Liver (tissue), 9 donors: ENCODE data around the gene LAMA5. TPM values are rescaled to one million over a fixed set of nuclear protein-coding genes. Genes with fewer than 3 reads are reported as not detected.

Experiments
- DNase-seq: peaks from one replicate; pipeline ENCODE4 v3.0.0-alpha.2; 2017; ENCODE audit warnings: low spot score
- H3K27ac ChIP-seq, 2 donors: one replicate each; pipeline ENCODE4 v1.7.0; 2013; ENCODE audit warnings: inconsistent platforms in 2 of 2, low read length in 2 of 2, control low read depth in 1 of 2, low read depth in 1 of 2, mild to moderate bottlenecking in 1 of 2
- H3K27me3 ChIP-seq, 4 donors: one replicate each; pipeline versions ENCODE4 v1.6.1 to v1.7.0; 2013; ENCODE audit warnings: low read length in 3 of 4, inconsistent platforms in 1 of 4, mild to moderate bottlenecking in 1 of 4, moderate library complexity in 1 of 4; ENCODE audit not compliant: control insufficient read depth in 4 of 4, insufficient read depth in 4 of 4
- H3K36me3 ChIP-seq, 4 donors: one replicate each; pipeline versions ENCODE4 v1.6.1 to v1.7.0; 2013; ENCODE audit warnings: low read length in 3 of 4, mild to moderate bottlenecking in 3 of 4, low read depth in 1 of 4, moderate library complexity in 1 of 4; ENCODE audit not compliant: control insufficient read depth in 4 of 4, insufficient read depth in 3 of 4
- H3K4me1 ChIP-seq, 4 donors: one replicate each; pipeline versions ENCODE4 v1.6.1 to v1.7.0; 2013; ENCODE audit warnings: low read length in 3 of 4, mild to moderate bottlenecking in 3 of 4, moderate library complexity in 1 of 4; ENCODE audit not compliant: control insufficient read depth in 4 of 4, insufficient read depth in 4 of 4
- H3K4me3 ChIP-seq, 3 donors: one replicate each; pipeline versions ENCODE4 v1.6.1 to v1.7.0; 2013; ENCODE audit warnings: low read length in 3 of 3, control low read depth in 1 of 3, low read depth in 1 of 3, mild to moderate bottlenecking in 1 of 3
- H3K9ac ChIP-seq, 2 donors: one replicate each; pipeline ENCODE4 v1.7.0; 2013; ENCODE audit warnings: low read length in 2 of 2, mild to moderate bottlenecking in 2 of 2, moderate library complexity in 2 of 2, control low read depth in 1 of 2, low read depth in 1 of 2
- H3K9me3 ChIP-seq, 4 donors: one replicate each; pipeline versions ENCODE4 v1.6.1 to v1.7.0; 2013; ENCODE audit warnings: low read length in 3 of 4; ENCODE audit not compliant: control insufficient read depth in 4 of 4
- CTCF ChIP-seq: fragments of 150-350 bp; IDR thresholded peaks from 2 replicates; pipeline ENCODE4 v1.5.1; 2017; ENCODE audit warnings: improper control_type of control experiment, low read depth, low read length; ENCODE audit not compliant: missing input control
- EGR1 ChIP-seq, 2 donors: IDR thresholded peaks; 2 replicates each; pipeline ENCODE4 v1.6.1; 2016 to 2018; ENCODE audit warnings: antibody characterized with exemption in 2 of 2, low read depth in 2 of 2
- FOXA2 ChIP-seq: IDR thresholded peaks from 2 replicates; pipeline ENCODE4 v1.6.1; 2016; ENCODE audit warnings: antibody characterized with exemption
- GABPA ChIP-seq, 2 donors: IDR thresholded peaks in 1 of 2; conservative IDR thresholded peaks in 1 of 2; 2 replicates each; pipeline ENCODE4 v1.6.1; 2016; ENCODE audit warnings: antibody characterized with exemption in 2 of 2, mild to moderate bottlenecking in 1 of 2, moderate library complexity in 1 of 2
- HNF4A ChIP-seq, 2 donors: conservative IDR thresholded peaks; 2 replicates each; pipeline ENCODE4 v1.6.1; 2016; ENCODE audit warnings: antibody characterized with exemption in 2 of 2, mild to moderate bottlenecking in 2 of 2
- HNF4G ChIP-seq: IDR thresholded peaks from 2 replicates; pipeline ENCODE4 v1.6.1; 2016; ENCODE audit warnings: antibody characterized with exemption
- JUND ChIP-seq, 2 donors: IDR thresholded peaks; 2 replicates each; pipeline ENCODE4 v1.6.1; 2016; ENCODE audit warnings: antibody characterized with exemption in 2 of 2
- MAX ChIP-seq: IDR thresholded peaks from 2 replicates; pipeline ENCODE4 v1.6.1; 2016; ENCODE audit warnings: antibody characterized with exemption
- RAD21 ChIP-seq, 2 donors: IDR thresholded peaks; 2 replicates each; pipeline ENCODE4 v1.6.1; 2016; ENCODE audit warnings: antibody characterized with exemption in 2 of 2, mild to moderate bottlenecking in 2 of 2
- RXRA ChIP-seq, 2 donors: IDR thresholded peaks; 2 replicates each; pipeline ENCODE4 v1.6.1; 2017 to 2018; ENCODE audit warnings: antibody characterized with exemption in 2 of 2, mild to moderate bottlenecking in 1 of 2
- SP1 ChIP-seq: IDR thresholded peaks from 2 replicates; pipeline ENCODE4 v1.6.1; 2018; ENCODE audit warnings: antibody characterized with exemption, mild to moderate bottlenecking
- ZBTB33 ChIP-seq: IDR thresholded peaks from 2 replicates; pipeline ENCODE4 v1.6.1; 2016; ENCODE audit warnings: antibody characterized with exemption
- WGBS: extraction: QIAGEN DNeasy Blood & Tissue Kit; methylation state at CpG from one replicate; pipeline ENCODE4 v1.1.7; 2013; 5-methylcytosine and 5-hydroxymethylcytosine counted together
- polyA plus RNA-seq, 2 donors: library from polyadenylated mRNA; stranded (reverse) in 1 of 2; unstranded in 1 of 2; fragments of 200-250 nt in 1 of 2; fragments of >200 nt in 1 of 2; fragmentation: Nextera tagmentation in 1 of 2; extraction: Ambion mirVana in 1 of 2; gene quantifications; one replicate each; pipeline versions ENCODE4 v1.2.1 to v1.2.3, GENCODE V29; 2013 to 2015
- total RNA-seq, 2 donors: library from RNA; depleted of rRNA; stranded (reverse); fragments of >200 nt; gene quantifications; one replicate each; pipeline ENCODE4 v1.2.3, GENCODE V29; 2014
- TF ChIP-seq, protein P1 (sequence below): IDR thresholded peaks from 2 replicates; pipeline ENCODE4 v1.6.1; 2016; ENCODE audit warnings: antibody characterized with exemption, mild to moderate bottlenecking
- donor health status: healthy.
- donor health status: healthy.
- donor health status: healthy.
- donor health status: healthy.
- donor health status: healthy.

Gene LAMA5
- total and polyA plus RNA-seq, 4 donors = 3.6 to 40.2 (median 13.7) TPM

DNA sequence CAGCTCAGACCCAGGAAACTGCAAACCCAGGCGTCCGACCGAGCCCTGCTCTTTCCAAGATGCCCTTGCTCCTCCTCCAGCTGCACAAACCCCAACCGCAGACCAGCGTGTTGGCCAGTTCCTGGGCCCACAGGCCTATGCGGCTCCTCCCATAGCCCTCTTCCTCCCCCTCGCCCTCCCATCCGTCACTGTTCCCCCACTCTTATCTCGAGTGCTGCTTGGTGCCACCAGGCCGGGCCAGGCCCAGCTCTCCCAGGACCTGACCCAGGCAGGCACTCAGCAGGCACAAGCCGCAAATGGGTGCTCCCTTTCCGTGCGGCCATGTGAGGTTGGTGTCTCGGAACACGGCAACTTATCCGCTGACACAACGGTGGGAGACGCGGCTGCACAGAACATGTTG lies 35.8 kb downstream of the LAMA5 start:
- 96% methylated on average over 19 of the region's 19 CpGs for WGBS
- Histone ChIP-seq H3K36me3 (peaks cover 0 to 60% (median 18%) of the 10 kb centered on the region in 4 donors), H3K27ac (no peak overlapping the region), H3K27me3 (no peaks in the 10 kb centered on the region), H3K9ac (no peak overlapping the region), H3K4me1 (no peaks in the 10 kb centered on the region), H3K4me3 (no peak overlapping the region), H3K9me3 (no peaks in the 10 kb centered on the region)
- TF ChIP-seq HNF4G (no peak), EGR1 (IDR thresholded peaks at IDR 0.05; ENCODE audit: low read depth in 2 of 2) (no peak), FOXA2 (no peak), MAX (no peak), HNF4A (conservative IDR thresholded peaks at IDR 0.05) (no peak), CTCF (no peak), RXRA (IDR thresholded peaks at IDR 0.05) (no peak), GABPA (IDR thresholded peaks at IDR 0.05 in 1 of 2, conservative IDR thresholded peaks at IDR 0.05 in 1 of 2) (no peak), JUND (IDR thresholded peaks at IDR 0.05) (no peak), RAD21 (IDR thresholded peaks at IDR 0.05) (no peak)
- DNase-seq = no peak

- TF ChIP-seq ZBTB33 (no peak), SP1 (no peak), RAD21 (IDR thresholded peaks at IDR 0.05) (no peak)
- TF ChIP-seq, protein P1, sequence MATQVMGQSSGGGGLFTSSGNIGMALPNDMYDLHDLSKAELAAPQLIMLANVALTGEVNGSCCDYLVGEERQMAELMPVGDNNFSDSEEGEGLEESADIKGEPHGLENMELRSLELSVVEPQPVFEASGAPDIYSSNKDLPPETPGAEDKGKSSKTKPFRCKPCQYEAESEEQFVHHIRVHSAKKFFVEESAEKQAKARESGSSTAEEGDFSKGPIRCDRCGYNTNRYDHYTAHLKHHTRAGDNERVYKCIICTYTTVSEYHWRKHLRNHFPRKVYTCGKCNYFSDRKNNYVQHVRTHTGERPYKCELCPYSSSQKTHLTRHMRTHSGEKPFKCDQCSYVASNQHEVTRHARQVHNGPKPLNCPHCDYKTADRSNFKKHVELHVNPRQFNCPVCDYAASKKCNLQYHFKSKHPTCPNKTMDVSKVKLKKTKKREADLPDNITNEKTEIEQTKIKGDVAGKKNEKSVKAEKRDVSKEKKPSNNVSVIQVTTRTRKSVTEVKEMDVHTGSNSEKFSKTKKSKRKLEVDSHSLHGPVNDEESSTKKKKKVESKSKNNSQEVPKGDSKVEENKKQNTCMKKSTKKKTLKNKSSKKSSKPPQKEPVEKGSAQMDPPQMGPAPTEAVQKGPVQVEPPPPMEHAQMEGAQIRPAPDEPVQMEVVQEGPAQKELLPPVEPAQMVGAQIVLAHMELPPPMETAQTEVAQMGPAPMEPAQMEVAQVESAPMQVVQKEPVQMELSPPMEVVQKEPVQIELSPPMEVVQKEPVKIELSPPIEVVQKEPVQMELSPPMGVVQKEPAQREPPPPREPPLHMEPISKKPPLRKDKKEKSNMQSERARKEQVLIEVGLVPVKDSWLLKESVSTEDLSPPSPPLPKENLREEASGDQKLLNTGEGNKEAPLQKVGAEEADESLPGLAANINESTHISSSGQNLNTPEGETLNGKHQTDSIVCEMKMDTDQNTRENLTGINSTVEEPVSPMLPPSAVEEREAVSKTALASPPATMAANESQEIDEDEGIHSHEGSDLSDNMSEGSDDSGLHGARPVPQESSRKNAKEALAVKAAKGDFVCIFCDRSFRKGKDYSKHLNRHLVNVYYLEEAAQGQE = no peak
- 94% methylated on average over 46 of the region's 46 CpGs for WGBS
- Histone ChIP-seq H3K27ac (no peak overlapping the region), H3K4me1 (no peaks in the 10 kb centered on the region), H3K9ac (no peak overlapping the region), H3K9me3 (no peaks in the 10 kb centered on the region), H3K27me3 (no peaks in the 10 kb centered on the region), H3K4me3 (no peak overlapping the region), H3K36me3 (peaks cover 0 to 61% (median 17%) of the 10 kb centered on the region in 4 donors)
- DNase-seq = no peak
These were observed 36.4 kb downstream of the LAMA5 start for GRCh38 chr20:62330576-62331317.
